Measurements from ENCODE around the gene KDM7A. TPM values are rescaled to one million over a fixed set of nuclear protein-coding genes. Genes with fewer than 3 reads are reported as not detected.

KDM7A gene
- total and polyA plus RNA-seq, 10 of the 15 experiments (the other 5 are each of a cell fraction or from before 2014, with no cell fraction given), result 0.07 to 0.96 (median 0.74) TPM

GRCh38 chr7:140145709-140146108 lies 31.1 kb downstream of the KDM7A start (continued):
- no peak for TF ChIP-seq SIX5 (IDR thresholded peaks at IDR 0.05; ENCODE audit: low read depth, low read length, severe bottlenecking)
- TF ChIP-seq NBN (IDR thresholded peaks at IDR 0.05), result no peak
- TF ChIP-seq NKRF (conservative IDR thresholded peaks at IDR 0.05), result no peak
- no peak for TF ChIP-seq NFXL1 (IDR thresholded peaks at IDR 0.05; ENCODE audit: borderline replicate concordance)
- no peak for TF ChIP-seq TCF7 (IDR thresholded peaks at IDR 0.05; ENCODE audit: borderline replicate concordance)
- TF ChIP-seq NR2C1 (IDR thresholded peaks at IDR 0.05), result no peak
- TF ChIP-seq HDAC6 (IDR thresholded peaks at IDR 0.05; ENCODE audit: unreplicated experiment), result no peak

GRCh38 chr7:140144821-140145220 lies 32.0 kb downstream of the KDM7A start:
- WGBS (ENCODE audit: insufficient coverage, insufficient replicate concordance, low lambda C conversion rate, missing lambda C conversion rate), result 39% methylated on average over 2 of the region's 2 CpGs
- Histone ChIP-seq H4K20me1 (ENCODE audit: control insufficient read depth, insufficient read depth) (no peaks in the 10 kb centered on the region), H3K9ac (ENCODE audit: control insufficient read depth, insufficient read depth, low read length) (no peak overlapping the region), H3K9me3 (replicated peaks; ENCODE audit: control insufficient read depth, insufficient read depth, low read length) (no peaks in the 10 kb centered on the region), H3K4me3 (no peak overlapping the region), H3K4me2 (ENCODE audit: control insufficient read depth, insufficient read depth) (no peak overlapping the region), H3K36me3 (ENCODE audit: control insufficient read depth in 2 of 2, insufficient read depth in 2 of 2, low read length in 1 of 2) (no peaks in the 10 kb centered on the region), H2AFZ (ENCODE audit: control insufficient read depth, low read depth, low read length) (no peak overlapping the region), H3K27ac (ENCODE audit: control insufficient read depth, insufficient read depth) (no peak overlapping the region), H3K27me3 (replicated peaks in 1 of 2; ENCODE audit: control insufficient read depth in 2 of 2, insufficient read depth in 2 of 2, low read length in 1 of 2) (no peaks in the 10 kb centered on the region), H3K79me2 (ENCODE audit: control insufficient read depth, insufficient read depth, low read length) (no peaks in the 10 kb centered on the region), H3K4me1 (ENCODE audit: control insufficient read depth, insufficient read depth, low read length) (no peaks in the 10 kb centered on the region)
- ChIA-PET POLR2A (no interaction called here), RAD21 (ENCODE audit: unreplicated experiment) (no interaction called here), SMC1A (ENCODE audit: uncharacterized antibody, unreplicated experiment) (interaction anchor here (0.9 kb wide), 1 partner anchor 16 kb away, joined by 3 read pairs; no protein-coding TSS in a partner anchor), CTCF (interaction anchor here (0.6 kb wide), 1 partner anchor 128 kb away, joined by 3 read pairs; no protein-coding TSS in a partner anchor)
- ATAC-seq (no peak), DNase-seq (ENCODE audit: low read depth, low spot score) (no peak), FAIRE-seq (no peak)
- no TSS peak for BruUV-seq (replicated peaks)
- TF ChIP-seq FOXM1 (IDR thresholded peaks at IDR 0.05; ENCODE audit: low read depth, low read length) (no peak), NFIC (IDR thresholded peaks at IDR 0.05; ENCODE audit: low read depth, low read length) (no peak), EED (IDR thresholded peaks at IDR 0.05; ENCODE audit: low read depth) (no peak), SP1 (IDR thresholded peaks at IDR 0.05; ENCODE audit: low read depth, low read length) (no peak), MAX (IDR thresholded peaks at IDR 0.05; ENCODE audit: low read depth, low read length) (no peak), SKIL (IDR thresholded peaks at IDR 0.05; ENCODE audit: low read depth, poor library complexity, severe bottlenecking) (no peak)
- TF ChIP-seq, protein P1, sequence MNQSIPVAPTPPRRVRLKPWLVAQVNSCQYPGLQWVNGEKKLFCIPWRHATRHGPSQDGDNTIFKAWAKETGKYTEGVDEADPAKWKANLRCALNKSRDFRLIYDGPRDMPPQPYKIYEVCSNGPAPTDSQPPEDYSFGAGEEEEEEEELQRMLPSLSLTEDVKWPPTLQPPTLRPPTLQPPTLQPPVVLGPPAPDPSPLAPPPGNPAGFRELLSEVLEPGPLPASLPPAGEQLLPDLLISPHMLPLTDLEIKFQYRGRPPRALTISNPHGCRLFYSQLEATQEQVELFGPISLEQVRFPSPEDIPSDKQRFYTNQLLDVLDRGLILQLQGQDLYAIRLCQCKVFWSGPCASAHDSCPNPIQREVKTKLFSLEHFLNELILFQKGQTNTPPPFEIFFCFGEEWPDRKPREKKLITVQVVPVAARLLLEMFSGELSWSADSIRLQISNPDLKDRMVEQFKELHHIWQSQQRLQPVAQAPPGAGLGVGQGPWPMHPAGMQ (IDR thresholded peaks at IDR 0.05; ENCODE audit: borderline replicate concordance), result no peak
- in situ Hi-C loops (cut with MboI), result no loop called here
- intact Hi-C loops (cut with micrococcal nuclease; ENCODE audit: unreplicated experiment), result no loop called here

Data from GM12878 (cell line).